PC-9 (cell line): ENCODE results near the gene GSK3B. TPM values are rescaled to one million over a fixed set of nuclear protein-coding genes. Genes with fewer than 3 reads are reported as not detected.
"Not testable (repeated sequence)": the region's sequence is repeated elsewhere in the genome, so short reads cannot be mapped to it uniquely, and the experiment has no call there.

ENCODE experiments used
- BruUV-seq: library from RNA; stranded (reverse); fragments of 400-500 nt; replicated peaks from 2 replicates; lab custom pipeline; 2021; lab: Mats Ljungman, UMichigan
- CTCF ChIA-PET: fragments of 300-600 bp; sonication (Branson Sonifier 250); formaldehyde crosslinking; loops from one replicate; lab custom pipeline; 2022; ENCODE audit warnings: antibody characterized with exemption; lab: Charles Lee
- POLR2A ChIA-PET: fragments of 300-600 bp; sonication (Branson Sonifier 250); formaldehyde crosslinking; loops from one replicate; lab custom pipeline; 2022; ENCODE audit warnings: antibody characterized with exemption; ENCODE audit not compliant: unreplicated experiment; lab: Charles Lee
- DNase-seq, 2 experiments: peaks; one replicate each; pipeline versions ENCODE4 v3.0.0 to v3.0.0-alpha.2; 2015 to 2022; ENCODE audit warnings: mixed read lengths in 1 of 2
- H2AFZ ChIP-seq: fragments of 200-600 bp; sonication (generic); 2 replicates; pipeline ENCODE4 v1.8.1; 2017; ENCODE audit warnings: antibody characterized with exemption
- H3F3A ChIP-seq: fragments of 200-600 bp; sonication (generic); 2 replicates; pipeline ENCODE4 v1.8.1; 2017; ENCODE audit warnings: antibody characterized with exemption, mild to moderate bottlenecking, low read depth; ENCODE audit not compliant: insufficient read depth
- H3K27ac ChIP-seq: fragments of 200-600 bp; sonication (generic); 2 replicates; pipeline ENCODE4 v1.6.1; 2016; ENCODE audit warnings: mixed run types
- H3K27me3 ChIP-seq: fragments of 200-600 bp; sonication (generic); 2 replicates; pipeline ENCODE4 v1.6.1; 2016; ENCODE audit warnings: low read depth, mixed run types; ENCODE audit not compliant: insufficient read depth
- H3K36me3 ChIP-seq: fragments of 200-600 bp; sonication (generic); 2 replicates; pipeline ENCODE4 v1.6.1; 2016; ENCODE audit warnings: low read depth, mixed run types
- H3K4me1 ChIP-seq: fragments of 200-600 bp; sonication (generic); replicated peaks from 2 replicates; pipeline ENCODE4 v1.6.1; 2016; ENCODE audit warnings: mixed run types; ENCODE audit not compliant: insufficient read depth
- H3K4me2 ChIP-seq: fragments of 200-600 bp; sonication (generic); 2 replicates; pipeline ENCODE4 v1.6.1; 2017; ENCODE audit warnings: mixed run types
- H3K4me3 ChIP-seq: fragments of 200-600 bp; sonication (generic); 2 replicates; pipeline ENCODE4 v1.6.1; 2016; ENCODE audit warnings: mixed run types
- H3K79me2 ChIP-seq: fragments of 200-600 bp; sonication (generic); 2 replicates; pipeline ENCODE4 v1.6.1; 2017; ENCODE audit warnings: low read depth, mixed run types
- H3K9me2 ChIP-seq: fragments of 200-600 bp; sonication (generic); 2 replicates; pipeline ENCODE4 v1.8.1; 2017; ENCODE audit warnings: mild to moderate bottlenecking; ENCODE audit not compliant: insufficient read depth
- H3K9me3 ChIP-seq: fragments of 200-600 bp; sonication (generic); 2 replicates; pipeline ENCODE4 v1.8.1; 2016; ENCODE audit warnings: low read depth; ENCODE audit not compliant: insufficient read depth
- H4K20me1 ChIP-seq: fragments of 200-600 bp; sonication (generic); 2 replicates; pipeline ENCODE4 v1.8.1; 2017; ENCODE audit not compliant: insufficient read depth
- CTCF ChIP-seq: fragments of 200-600 bp; sonication (generic); conservative IDR thresholded peaks from 2 replicates; pipeline ENCODE4 v1.6.1; 2017; ENCODE audit warnings: mixed run types, antibody characterized with exemption, mild to moderate bottlenecking, moderate library complexity
- EZH2 ChIP-seq: fragments of 200-600 bp; sonication (generic); IDR thresholded peaks from 2 replicates; pipeline ENCODE4 v1.8.0; 2017; ENCODE audit warnings: antibody characterized with exemption, low read depth
- intact Hi-C: fragments of 100-400 bp; cut with micrococcal nuclease; formaldehyde crosslinking; loops from one replicate; pipeline ENCODE4 v1.10.0; 2022; ENCODE audit not compliant: unreplicated experiment
- total RNA-seq: library from RNA; stranded (reverse); gene quantifications from 2 replicates; pipeline ENCODE4 v1.2.3, GENCODE V29; 2021

GSK3B gene
- total RNA-seq, 1 experiment from 2014 or later, result 62.0 TPM

- H3K27me3 ChIP-seq, result no peaks in the 10 kb centered on the region
- H3K9me3 ChIP-seq, result 0 out of 2 replicates have a peak, but pooled peaks cover 5% of the 10 kb centered on the region
- H3F3A ChIP-seq, result no peaks in the 10 kb centered on the region
- no peak overlapping the region for H3K4me3 ChIP-seq
- H2AFZ ChIP-seq, result no peak overlapping the region
- H3K79me2 ChIP-seq, result no peaks in the 10 kb centered on the region
- TF ChIP-seq EZH2 (no peak), CTCF (no peak)
- ChIA-PET CTCF (no interaction called here), POLR2A (no interaction called here)
- intact Hi-C loops, result loop anchor here (2.0 to 5.0 kb wide), 3 partner anchors 199 to 523 kb away; partner anchors contain the start of gene GSK3B
- peaks cover 15% of the 10 kb centered on the region; the same call in 1 of the 2 replicates for H3K36me3 ChIP-seq
- 0 out of 2 replicates have a peak, but pooled peaks cover 3% of the 10 kb centered on the region for H4K20me1 ChIP-seq
- H3K9me2 ChIP-seq, result no peaks in the 10 kb centered on the region
- H3K4me1 ChIP-seq, result no peaks in the 10 kb centered on the region
- no peak for DNase-seq
- no TSS peak for BruUV-seq
- no peak overlapping the region for H3K4me2 ChIP-seq
- H3K27ac ChIP-seq, result no peak overlapping the region
These were observed 200.5 kb downstream of the GSK3B start for GRCh38 chr3:119893769-119894168.

GRCh38 chr3:119891944-119892721 is 202.1 kb downstream of the GSK3B start:
- intact Hi-C loops, result loop anchor here (1.0 to 5.0 kb wide), 4 partner anchors 200 to 667 kb away; partner anchors contain the start of gene GSK3B
- 0 out of 2 replicates have a peak, but pooled peaks cover 5% of the 10 kb centered on the region for H3K9me3 ChIP-seq
- H2AFZ ChIP-seq, result no peak overlapping the region
- POLR2A ChIA-PET, result interaction anchor here (0.6 to 1.0 kb wide), 2 partner anchors 203 kb away, joined by 3 to 5 read pairs; no protein-coding TSS in a partner anchor
- H3K4me2 ChIP-seq, result no peak overlapping the region
- 0 out of 2 replicates have a peak, but pooled peaks cover 3% of the 10 kb centered on the region for H4K20me1 ChIP-seq
- BruUV-seq, result no TSS peak
- H3F3A ChIP-seq, result no peaks in the 10 kb centered on the region
- TF ChIP-seq EZH2 (no peak), CTCF (peak; percentile 70)
- no peaks in the 10 kb centered on the region for H3K79me2 ChIP-seq
- peak in 1 of 2 experiments; percentile 10 for DNase-seq
- H3K9me2 ChIP-seq, result no peaks in the 10 kb centered on the region
- no peaks in the 10 kb centered on the region for H3K4me1 ChIP-seq
- H3K36me3 ChIP-seq, result 0 out of 2 replicates have a peak, but pooled peaks cover 12% of the 10 kb centered on the region
- H3K27ac ChIP-seq, result no peak overlapping the region
- no peak overlapping the region for H3K4me3 ChIP-seq
- H3K27me3 ChIP-seq, result no peaks in the 10 kb centered on the region
- CTCF ChIA-PET, result no interaction called here

- intact Hi-C loops, result loop anchor here (10.0 kb wide), 1 partner anchor 1004 kb away; no protein-coding TSS in a partner anchor
- H2AFZ ChIP-seq, H3K27me3 ChIP-seq, H3K4me2 ChIP-seq, H3K27ac ChIP-seq, H3K9me2 ChIP-seq, H3K79me2 ChIP-seq, H3K9me3 ChIP-seq, H3F3A ChIP-seq, DNase-seq, POLR2A ChIA-PET, H3K4me3 ChIP-seq, H3K4me1 ChIP-seq, BruUV-seq, H4K20me1 ChIP-seq: not testable (repeated sequence)
- H3K36me3 ChIP-seq, result 0 out of 2 replicates have a peak, but pooled peaks cover 12% of the 10 kb centered on the region
- CTCF ChIA-PET, result interaction anchor here (0.6 kb wide), 1 partner anchor 335 kb away, joined by 3 read pairs; no protein-coding TSS in a partner anchor
These were observed 205.6 kb downstream of the GSK3B start for GRCh38 chr3:119888681-119889080.
